ENCODE results near the gene TTC21A.
A peak's percentile ranks its signal among the peaks of the same experiment; 100 is the strongest.
"Not testable (repeated sequence)": the region's sequence is repeated elsewhere in the genome, so short reads cannot be mapped to it uniquely, and the experiment has no call there.

Gene TTC21A, protein sequence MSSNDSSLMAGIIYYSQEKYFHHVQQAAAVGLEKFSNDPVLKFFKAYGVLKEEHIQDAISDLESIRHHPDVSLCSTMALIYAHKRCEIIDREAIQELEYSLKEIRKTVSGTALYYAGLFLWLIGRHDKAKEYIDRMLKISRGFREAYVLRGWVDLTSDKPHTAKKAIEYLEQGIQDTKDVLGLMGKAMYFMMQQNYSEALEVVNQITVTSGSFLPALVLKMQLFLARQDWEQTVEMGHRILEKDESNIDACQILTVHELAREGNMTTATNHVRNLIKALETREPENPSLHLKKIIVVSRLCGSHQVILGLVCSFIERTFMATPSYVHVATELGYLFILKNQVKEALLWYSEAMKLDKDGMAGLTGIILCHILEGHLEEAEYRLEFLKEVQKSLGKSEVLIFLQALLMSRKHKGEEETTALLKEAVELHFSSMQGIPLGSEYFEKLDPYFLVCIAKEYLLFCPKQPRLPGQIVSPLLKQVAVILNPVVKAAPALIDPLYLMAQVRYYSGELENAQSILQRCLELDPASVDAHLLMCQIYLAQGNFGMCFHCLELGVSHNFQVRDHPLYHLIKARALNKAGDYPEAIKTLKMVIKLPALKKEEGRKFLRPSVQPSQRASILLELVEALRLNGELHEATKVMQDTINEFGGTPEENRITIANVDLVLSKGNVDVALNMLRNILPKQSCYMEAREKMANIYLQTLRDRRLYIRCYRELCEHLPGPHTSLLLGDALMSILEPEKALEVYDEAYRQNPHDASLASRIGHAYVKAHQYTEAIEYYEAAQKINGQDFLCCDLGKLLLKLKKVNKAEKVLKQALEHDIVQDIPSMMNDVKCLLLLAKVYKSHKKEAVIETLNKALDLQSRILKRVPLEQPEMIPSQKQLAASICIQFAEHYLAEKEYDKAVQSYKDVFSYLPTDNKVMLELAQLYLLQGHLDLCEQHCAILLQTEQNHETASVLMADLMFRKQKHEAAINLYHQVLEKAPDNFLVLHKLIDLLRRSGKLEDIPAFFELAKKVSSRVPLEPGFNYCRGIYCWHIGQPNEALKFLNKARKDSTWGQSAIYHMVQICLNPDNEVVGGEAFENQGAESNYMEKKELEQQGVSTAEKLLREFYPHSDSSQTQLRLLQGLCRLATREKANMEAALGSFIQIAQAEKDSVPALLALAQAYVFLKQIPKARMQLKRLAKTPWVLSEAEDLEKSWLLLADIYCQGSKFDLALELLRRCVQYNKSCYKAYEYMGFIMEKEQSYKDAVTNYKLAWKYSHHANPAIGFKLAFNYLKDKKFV (N-terminal part only)

DNA sequence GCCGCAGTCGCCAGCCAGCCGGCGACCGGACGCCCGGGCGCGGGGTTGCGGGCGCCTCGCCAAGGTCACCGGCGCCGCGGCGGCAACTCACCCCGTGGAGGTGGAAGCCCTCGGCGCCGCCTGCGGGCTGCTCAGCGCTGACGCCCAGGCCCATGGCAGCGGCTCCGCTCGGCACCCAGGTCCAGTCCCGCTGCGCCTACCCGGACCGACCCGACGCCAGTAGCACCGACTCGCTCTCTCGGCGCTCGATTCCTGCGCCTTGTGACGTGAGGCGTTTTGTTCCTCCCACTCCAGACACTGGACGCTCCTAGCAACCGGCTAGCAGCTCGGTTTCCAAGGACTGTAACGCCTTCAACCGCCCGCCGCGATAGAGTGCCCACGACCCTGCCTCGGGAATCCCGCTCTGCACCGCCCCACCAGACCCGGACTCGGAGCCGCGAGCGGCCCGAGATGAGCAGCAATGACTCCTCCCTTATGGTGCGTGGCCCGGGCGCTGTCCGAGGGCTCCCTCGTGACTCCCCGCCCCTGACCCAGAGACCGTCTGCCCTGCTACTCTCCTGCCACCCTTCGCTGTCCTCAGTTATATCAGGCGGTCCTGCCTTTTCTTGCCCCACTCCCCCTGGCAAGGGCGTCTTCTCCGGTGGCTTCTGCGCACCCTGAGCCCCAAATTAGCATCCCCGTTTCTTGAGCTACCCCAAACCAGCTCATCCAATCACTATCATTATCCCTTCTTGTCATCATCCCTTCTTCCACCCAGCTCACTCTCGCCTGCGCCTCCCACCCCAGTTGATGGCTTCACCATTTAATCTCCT lies at the start of gene TTC21A, which contains the start of gene GORASP1:
Gene TTC21A, plus strand, starts transcription at position 293 of the 812 bp plus-strand sequence. Its CDS starts 158 bp downstream, at position 451.
Gene GORASP1, minus strand, starts transcription at position 240 of the 812 bp plus-strand sequence. Its CDS starts 86 bp downstream, at position 154.
- DNase-seq: peak; percentile 24 to 49

DNA sequence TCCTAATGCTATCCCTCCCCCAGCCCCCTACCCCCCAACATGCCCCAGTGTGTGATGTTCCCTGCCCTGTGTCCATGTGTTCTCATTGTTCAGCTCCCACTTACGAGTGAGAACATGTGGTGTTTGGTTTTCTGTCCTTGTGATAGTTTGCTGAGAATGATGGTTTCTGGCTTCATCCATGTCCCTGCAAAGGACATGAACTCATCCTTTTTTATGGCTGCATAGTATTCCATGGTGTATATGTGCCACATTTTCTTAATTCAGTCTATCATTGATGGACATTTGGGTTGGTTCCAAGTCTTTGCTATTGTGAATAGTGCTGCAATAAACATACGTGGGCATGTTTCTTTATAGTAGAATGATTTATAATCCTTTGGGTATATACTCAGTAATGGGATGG lies 46.3 kb upstream of the TTC21A start:
- not testable (repeated sequence) for DNase-seq

DNA sequence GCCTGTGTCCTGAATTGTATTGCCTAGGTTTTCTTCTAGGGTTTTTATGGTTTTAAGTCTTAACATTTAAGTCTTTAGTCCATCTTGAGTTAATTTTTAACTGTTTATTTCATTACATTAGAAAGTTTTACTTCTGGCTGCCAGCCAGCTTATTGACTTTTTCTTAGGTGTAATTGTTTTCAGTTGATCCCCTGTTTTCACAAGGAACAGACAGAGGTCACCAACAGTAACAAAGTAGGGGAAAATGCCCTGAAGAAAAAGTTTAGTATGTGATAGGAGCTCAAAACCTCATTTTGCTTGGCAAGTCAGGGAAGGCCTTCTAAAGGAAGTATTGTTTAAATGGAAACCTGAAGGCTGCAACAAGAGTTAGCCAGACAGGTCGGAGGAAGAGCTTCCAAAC lies 45.3 kb upstream of the TTC21A start:
- no peak for DNase-seq

DNA sequence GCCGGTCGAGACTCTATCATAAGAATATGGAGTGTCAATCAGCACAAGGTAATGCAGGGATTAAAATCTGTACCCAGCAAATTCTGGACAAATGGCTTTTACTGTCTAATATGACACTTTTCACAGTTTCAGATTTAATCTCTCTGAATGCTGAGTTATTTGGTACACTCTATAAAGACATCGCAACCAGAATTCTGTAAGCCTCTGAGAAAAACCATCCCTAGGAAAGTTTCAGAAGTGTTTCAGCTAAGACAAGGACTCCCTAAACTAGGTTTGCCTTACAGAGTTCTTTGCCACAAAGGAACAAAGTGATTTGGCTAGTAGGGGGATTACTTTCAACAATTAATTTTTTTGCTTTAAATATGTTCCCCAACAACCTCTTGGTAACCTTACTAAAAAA lies 44.3 kb upstream of the TTC21A start:
- no peak for DNase-seq

DNA sequence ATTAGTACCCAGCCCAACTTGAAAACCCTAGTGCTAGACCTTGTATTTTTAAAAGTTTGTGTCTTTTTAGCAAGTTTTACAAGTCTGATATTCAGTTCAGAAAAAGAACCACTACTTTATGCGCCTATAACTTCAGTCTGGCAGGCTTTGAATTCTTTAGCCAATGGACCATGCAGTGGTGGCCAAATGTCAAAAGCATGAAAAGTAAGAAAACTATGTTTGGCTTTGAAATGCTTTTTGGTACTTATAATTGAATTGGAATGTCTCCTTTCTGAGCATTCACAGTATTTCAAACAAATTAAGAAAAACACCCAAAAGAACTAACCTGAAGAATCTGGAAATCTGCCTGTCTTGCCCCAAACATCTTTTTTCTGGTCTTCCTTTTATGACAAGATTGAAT lies 42.8 kb upstream of the TTC21A start:
- no peak for DNase-seq

DNA sequence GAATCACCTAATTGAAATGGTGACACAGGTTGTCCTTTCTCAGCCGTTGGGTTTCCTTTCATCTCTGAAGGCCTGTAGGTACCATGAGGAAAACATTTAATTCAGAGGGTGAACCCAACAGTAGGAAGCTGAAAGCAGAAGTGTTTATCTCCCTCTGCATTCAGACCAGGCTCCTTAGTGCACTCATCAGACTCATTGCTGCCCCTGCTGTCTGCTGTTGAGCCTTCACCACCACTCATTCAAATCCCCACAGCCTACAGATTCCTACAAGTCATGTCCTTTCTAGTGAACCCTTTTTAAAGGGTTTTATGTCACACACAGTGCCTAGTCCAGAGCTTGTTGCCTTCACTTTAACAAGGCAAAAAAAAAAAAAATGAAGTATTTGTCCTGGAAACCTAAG lies 42.3 kb upstream of the TTC21A start:
- no peak for DNase-seq

DNA sequence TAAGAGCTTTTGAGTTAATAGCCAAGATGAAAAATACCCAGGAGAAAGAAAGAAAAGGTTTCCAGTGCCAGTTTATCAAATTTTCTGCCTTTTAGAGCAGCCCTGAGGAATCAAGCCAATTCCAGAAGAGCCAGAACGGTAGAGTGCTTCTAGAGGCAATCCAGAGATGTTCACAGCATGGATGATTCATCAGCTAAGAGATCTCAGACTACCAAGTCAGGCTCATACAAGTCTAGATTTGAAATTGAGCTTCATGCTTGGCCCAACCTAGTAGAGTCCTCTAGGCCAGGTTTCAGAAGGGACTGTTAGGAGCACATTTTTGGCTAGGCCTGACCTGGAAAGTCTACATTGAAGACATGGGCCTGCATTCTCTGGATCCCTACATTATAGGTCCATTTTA lies 40.2 kb upstream of the TTC21A start:
- no peak for DNase-seq

DNA sequence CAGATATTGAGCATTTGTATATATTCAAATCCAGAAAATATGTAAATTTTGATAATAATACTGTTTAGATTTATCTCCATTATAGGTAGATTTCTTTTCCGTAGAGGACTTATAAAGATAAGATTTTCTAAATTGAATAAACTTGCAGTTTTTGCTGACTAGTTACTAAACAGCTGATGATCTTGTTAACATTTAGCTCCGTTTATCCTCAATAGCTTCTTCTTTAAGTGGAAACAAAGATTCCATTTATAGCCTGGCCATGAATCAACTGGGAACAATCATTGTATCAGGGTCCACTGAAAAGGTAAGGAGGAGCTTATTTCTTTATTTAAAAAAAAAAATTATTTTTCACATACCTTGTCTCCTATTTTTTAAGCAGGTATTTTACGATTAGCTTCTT lies 38.9 kb upstream of the TTC21A start:
- no peak for DNase-seq

DNA sequence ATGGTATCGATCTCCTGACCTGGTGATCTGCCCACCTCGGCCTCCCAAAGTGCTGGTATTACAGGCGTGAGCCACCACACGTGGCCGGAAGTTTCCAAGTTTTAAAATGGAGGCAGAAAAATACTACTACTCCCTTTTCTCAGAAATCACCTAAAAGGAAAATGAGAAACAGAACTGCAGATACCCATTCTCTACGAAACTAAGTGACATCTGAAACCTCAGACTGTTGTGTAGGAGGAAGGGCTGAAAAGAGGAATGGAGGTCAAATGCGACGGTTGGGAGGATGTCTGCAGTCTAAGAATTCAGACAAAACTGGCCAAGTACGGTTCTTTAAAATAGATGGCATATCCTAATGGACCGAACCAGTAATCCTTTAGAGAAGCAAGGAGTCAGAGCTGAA lies 31.6 kb upstream of the TTC21A start:
- DNase-seq: no peak

DNA sequence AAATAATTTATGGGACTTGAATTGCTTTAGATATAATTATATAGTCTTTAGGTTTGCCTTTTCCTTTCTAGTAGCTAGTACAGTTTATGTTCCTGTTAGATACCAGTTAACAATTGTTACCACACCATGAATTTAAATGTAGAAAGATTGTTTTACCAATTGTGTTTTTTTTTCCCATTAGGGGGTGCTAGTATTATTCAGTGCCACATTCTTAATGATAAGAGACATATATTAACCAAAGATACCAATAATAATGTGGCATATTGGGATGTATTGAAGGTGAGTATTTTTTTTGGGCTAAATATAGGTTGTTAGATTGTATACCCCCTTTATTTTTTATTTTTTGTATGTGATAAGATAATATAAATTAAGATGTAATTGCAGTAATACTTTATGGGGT lies 27.9 kb upstream of the TTC21A start:
- DNase-seq: no peak

DNA sequence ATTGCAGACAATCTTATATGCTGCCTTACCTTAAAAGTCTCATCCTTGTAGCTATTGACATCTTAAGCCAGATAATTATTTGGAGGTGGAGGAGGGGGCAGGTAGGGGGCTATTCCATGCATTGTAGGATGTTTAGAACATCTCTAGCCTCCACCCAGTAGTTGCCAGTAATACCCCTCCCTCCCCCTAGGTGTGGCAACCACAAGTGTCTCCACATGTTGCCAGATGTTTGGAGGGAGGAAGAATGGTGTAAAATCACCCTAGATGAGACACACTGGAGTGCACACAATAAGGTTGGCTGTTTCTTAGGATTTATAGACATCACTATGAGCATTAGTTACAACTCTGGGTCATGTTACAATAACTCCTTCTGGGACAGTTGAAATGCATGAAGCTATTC lies 27.5 kb upstream of the TTC21A start:
- no peak for DNase-seq

DNA sequence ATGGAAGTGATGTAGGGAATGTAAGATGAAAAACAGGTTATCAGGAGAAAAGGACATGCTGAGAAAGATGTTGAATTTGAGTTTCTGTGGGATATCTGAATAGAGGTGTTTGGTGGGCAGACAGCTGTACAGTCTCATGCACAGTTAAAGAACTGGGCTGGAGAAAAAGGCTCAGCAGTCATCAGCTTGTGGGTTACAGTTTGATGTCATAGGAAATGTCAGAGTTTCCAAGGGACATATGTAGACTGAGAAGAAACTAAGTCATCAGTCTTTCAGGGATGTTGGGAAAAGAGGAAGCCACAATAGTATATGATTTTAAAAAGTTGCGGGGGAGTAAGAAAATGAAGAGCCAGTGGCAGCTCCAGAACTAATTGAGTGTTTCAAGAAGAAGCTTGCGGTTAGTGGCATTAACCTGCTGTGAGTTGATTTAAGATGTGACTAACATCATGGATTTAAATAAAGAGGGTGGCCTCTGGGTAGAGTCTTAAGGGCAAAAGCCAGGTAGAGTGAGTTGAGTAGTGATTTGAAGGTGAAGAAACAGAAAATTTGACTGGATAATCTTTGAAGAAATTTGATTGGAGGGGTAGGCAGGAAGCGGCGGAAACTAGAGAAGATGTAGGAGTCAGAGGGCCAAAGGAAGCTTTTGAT lies 24.7 kb upstream of the TTC21A start:
- DNase-seq: no peak

DNA sequence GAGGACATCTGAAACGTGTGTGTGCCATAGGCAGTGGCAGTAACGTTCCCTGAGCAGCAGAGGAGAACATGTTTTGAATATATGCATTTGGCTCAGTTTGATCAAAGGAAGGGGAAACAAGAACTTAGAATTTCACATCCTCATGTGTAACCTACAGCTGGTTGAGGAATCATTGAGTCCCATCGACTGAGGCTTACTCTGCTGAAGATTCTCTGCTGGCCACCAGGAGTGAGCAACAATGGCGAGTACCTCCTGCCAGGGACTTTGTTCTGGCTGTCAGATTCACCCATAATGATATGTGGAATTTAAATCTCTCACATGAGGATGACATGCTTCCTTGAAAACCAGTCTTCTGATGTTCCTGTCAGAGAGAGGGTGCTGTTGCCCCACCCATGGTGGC lies 21.3 kb upstream of the TTC21A start:
- DNase-seq: no peak

DNA sequence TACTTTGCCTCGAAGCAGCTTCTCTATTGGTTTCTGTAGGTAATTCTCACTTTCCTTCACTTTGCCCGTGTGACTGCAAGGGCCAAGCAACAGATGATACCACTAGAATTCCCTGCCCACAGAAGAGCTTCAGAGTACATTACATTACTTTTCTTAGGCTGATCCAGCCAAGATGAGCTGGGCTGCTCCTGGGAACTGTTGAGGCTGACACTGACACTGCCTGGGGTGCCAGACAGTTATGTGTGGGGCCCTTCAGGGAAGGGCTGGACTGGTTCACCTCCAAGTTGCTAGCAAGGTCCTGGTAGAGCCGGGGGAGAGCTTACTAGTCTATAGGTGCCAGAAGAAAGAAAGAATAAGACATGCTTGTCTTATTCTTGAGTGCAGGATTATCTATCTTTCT lies 19.0 kb upstream of the TTC21A start:
- no peak for DNase-seq

DNA sequence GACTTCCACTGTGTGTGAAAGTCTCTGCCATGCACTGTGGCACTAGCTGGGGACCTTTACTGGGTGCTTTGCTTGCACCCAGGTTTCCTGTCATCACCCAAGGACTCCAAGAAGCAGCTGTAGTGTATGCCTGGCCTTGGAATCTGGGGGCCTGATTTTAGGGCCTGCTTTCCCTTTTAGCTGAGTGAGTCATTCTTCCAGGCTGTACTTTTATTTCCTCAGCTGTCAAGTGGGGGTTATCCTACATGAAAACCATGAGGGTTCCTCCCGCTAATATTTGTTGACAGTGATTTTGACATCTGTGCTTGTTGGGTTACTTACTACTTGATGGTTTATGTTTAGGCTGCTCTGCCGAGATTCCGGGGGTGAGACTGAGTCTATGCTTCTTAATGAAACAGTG lies 18.6 kb upstream of the TTC21A start:
- DNase-seq: no peak

DNA sequence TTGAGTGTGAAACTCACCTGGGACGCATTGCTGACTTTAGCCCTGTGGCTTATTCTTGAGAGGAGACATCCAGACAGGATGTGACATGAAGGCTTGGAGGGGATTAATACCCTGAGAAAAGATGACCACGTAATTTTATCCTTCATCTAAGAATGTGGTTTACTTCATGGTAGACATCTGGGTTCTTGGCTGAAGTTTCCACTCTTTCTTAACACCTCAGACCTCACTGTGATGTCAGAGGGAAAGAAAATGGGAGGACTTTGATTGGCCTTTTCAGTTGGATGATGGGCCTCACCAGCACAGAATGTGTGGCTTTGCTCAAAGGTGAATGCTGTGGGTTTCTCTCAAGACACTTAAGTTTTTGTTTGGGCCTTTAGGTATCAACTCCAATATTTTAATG lies 16.6 kb upstream of the TTC21A start:
- DNase-seq: no peak

DNA sequence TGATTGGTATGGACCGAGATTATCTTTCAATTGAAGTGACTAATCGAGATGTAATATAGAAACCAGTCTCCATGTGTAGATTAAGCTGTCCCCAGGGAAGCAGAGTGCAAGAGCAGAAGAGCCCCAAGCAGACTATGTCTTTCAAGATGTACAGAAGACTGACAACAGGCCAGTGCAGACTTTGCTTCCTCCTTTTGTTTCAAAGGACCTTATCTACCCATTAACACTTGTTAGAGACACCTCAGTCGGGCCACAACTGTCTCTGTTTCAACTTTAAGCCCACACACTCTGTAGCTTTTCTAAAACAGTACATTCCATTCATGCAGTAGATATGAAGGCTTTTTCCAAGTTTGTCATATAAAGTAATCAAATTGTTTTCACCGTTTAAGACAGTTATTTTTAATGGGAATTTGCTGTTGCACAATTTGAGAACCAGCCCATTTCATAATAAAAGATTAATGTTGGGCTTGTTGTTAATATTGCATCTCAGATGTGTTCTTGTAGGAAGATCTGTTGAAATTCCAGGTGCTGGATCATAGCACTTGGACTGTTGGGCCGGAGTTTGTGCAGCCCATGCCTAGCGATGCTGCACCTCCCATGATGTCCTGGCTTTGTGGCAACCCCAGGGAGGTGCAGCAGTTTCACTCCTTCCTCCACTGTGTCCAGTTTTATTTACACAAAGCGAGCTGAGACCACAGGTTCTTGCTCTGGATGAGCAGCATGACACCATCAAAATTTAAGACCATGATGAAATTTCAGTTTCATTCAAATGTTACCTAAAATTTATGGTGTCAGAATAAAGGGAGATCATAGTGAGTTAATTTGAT lies 12.4 kb upstream of the TTC21A start:
- no peak for DNase-seq

DNA sequence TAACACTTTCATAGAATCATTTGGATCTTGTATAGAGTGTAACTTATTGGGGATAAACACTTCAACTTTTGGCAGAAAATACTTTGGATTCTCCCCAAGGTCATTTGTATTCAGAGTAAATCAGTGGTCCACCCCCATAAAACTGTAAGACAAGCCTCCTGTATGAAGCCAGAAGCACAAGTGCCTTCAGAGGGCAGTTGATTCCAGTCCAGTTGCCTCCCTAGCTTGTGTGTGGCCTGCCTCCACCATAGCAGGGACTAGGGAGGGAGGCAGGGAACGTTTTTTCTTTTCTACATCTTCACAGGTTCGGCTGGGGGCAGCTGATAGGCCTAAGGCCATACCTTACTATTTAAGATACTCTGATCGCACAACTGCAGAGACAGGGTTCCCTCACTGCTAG lies 11.7 kb upstream of the TTC21A start:
- no peak for DNase-seq

DNA sequence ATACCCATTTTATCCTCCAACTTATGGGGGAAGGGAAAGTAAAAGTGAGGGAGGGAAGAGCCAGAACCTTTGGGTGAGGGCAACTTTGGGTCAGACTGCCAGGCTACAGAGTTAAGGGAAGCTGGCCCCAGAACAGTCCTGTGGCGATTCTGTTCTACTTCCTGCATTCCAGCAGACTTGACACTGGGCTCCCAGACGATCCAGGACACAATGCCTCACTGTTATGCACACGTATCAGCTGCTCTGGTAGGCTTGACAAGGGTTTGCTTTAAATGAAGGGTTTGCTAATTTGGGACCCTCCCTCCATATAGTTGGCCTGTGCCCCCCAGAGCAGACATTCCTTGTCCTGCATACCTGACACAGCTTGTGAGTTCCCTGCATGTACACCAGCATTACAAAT lies 10.7 kb upstream of the TTC21A start:
- no peak for DNase-seq

DNA sequence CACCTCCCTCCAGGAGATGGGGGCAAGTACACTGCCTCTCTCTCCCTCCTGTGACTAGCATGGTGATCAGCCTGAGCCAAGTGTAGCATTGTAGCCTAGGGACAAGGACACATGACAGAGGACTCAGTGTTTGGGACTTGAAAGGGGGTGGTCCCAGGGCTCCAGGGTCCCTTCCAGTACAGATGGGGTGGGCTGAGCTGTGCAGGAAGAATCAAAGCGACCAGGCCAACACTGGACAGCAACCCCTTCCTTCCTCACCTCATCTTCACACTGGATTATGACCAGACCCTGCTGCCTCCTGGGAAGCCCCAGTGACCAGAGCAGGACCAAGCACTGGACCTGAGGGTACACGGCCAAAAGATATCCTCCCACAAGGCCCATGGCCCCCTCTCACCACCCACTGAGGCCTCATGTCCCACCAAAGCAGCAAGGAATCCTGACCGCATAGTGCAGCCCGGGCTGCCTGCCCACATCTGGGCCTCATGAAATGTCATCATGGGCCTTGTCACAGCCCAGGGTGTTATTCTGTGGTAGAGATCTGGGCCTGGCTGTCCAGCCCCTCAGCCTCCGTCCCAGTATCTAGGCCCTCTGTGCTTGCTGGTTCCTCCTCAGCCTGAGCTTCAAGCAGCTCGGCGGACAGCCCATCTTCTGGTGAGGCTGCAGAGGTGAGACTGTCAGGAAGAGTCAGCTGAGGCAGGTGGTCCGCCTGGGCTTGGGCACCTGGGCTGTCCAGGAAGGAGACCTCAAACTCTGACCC lies 9.6 kb upstream of the TTC21A start:
- no peak for DNase-seq

Measured in NCI-H187 (cell line).